ENCODE measurements around the gene PTPRM. TPM values are rescaled to one million over a fixed set of nuclear protein-coding genes. Genes with fewer than 3 reads are reported as not detected.

PTPRM gene
- total and polyA plus RNA-seq, 2 experiments from 2014 or later = 1.6 to 5.3 TPM

GRCh38 chr18:8029061-8029460, 461.9 kb downstream of the PTPRM start:
- TF ChIP-seq EZH2 (IDR thresholded peaks at IDR 0.05; ENCODE audit: low read depth, unreplicated experiment) (no peak), ETS1 (IDR thresholded peaks at IDR 0.05) (no peak), JUNB (IDR thresholded peaks at IDR 0.05; ENCODE audit: unreplicated experiment) (no peak)
- TF ChIP-seq, protein P1, sequence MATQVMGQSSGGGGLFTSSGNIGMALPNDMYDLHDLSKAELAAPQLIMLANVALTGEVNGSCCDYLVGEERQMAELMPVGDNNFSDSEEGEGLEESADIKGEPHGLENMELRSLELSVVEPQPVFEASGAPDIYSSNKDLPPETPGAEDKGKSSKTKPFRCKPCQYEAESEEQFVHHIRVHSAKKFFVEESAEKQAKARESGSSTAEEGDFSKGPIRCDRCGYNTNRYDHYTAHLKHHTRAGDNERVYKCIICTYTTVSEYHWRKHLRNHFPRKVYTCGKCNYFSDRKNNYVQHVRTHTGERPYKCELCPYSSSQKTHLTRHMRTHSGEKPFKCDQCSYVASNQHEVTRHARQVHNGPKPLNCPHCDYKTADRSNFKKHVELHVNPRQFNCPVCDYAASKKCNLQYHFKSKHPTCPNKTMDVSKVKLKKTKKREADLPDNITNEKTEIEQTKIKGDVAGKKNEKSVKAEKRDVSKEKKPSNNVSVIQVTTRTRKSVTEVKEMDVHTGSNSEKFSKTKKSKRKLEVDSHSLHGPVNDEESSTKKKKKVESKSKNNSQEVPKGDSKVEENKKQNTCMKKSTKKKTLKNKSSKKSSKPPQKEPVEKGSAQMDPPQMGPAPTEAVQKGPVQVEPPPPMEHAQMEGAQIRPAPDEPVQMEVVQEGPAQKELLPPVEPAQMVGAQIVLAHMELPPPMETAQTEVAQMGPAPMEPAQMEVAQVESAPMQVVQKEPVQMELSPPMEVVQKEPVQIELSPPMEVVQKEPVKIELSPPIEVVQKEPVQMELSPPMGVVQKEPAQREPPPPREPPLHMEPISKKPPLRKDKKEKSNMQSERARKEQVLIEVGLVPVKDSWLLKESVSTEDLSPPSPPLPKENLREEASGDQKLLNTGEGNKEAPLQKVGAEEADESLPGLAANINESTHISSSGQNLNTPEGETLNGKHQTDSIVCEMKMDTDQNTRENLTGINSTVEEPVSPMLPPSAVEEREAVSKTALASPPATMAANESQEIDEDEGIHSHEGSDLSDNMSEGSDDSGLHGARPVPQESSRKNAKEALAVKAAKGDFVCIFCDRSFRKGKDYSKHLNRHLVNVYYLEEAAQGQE (IDR thresholded peaks at IDR 0.05; ENCODE audit: unreplicated experiment) = no peak
- TF ChIP-seq, protein P2, sequence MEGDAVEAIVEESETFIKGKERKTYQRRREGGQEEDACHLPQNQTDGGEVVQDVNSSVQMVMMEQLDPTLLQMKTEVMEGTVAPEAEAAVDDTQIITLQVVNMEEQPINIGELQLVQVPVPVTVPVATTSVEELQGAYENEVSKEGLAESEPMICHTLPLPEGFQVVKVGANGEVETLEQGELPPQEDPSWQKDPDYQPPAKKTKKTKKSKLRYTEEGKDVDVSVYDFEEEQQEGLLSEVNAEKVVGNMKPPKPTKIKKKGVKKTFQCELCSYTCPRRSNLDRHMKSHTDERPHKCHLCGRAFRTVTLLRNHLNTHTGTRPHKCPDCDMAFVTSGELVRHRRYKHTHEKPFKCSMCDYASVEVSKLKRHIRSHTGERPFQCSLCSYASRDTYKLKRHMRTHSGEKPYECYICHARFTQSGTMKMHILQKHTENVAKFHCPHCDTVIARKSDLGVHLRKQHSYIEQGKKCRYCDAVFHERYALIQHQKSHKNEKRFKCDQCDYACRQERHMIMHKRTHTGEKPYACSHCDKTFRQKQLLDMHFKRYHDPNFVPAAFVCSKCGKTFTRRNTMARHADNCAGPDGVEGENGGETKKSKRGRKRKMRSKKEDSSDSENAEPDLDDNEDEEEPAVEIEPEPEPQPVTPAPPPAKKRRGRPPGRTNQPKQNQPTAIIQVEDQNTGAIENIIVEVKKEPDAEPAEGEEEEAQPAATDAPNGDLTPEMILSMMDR (conservative IDR thresholded peaks at IDR 0.05; ENCODE audit: low read depth in 2 of 2) = no peak
- Histone ChIP-seq H3K4me2 (no peak overlapping the region), H3K27me3 (ENCODE audit: insufficient read depth) (no peaks in the 10 kb centered on the region), H2AFZ (no peak overlapping the region), H3K4me1 (ENCODE audit: insufficient read depth) (peaks cover 5% of the 10 kb centered on the region), H3F3A (replicated peaks; ENCODE audit: low read depth) (no peaks in the 10 kb centered on the region), H3K9me2 (ENCODE audit: insufficient read depth) (no peaks in the 10 kb centered on the region), H3K36me3 (ENCODE audit: insufficient read depth) (no peaks in the 10 kb centered on the region), H3K79me2 (replicated peaks; ENCODE audit: insufficient read depth) (no peaks in the 10 kb centered on the region), H4K20me1 (replicated peaks; ENCODE audit: insufficient read depth) (no peaks in the 10 kb centered on the region), H3K4me3 (no peak overlapping the region), H3K27ac (ENCODE audit: low read depth) (no peak overlapping the region)
- no peaks in the 10 kb centered on the region for H3K9me3 Mint-ChIP-seq
- H3K4me3 Mint-ChIP-seq = peak overlapping the region; percentile 0; the same call in 1 of the 3 replicates
- DNase-seq (ENCODE audit: low spot score) = peak; percentile 57
- peaks cover 1% of the 10 kb centered on the region for H3K27me3 Mint-ChIP-seq (ENCODE audit: insufficient read depth, low read depth, poor library complexity)
- H3K36me3 Mint-ChIP-seq (ENCODE audit: low read depth) = no peaks in the 10 kb centered on the region
- peak; percentile 74 for ATAC-seq
- H3K4me1 Mint-ChIP-seq = peaks cover 16% of the 10 kb centered on the region
- no peak overlapping the region for H3K27ac Mint-ChIP-seq

- no peaks in the 10 kb centered on the region for H3K36me3 ChIP-seq (ENCODE audit: insufficient read depth)
- no peak for DNase-seq (ENCODE audit: low spot score)
- H3K79me2 ChIP-seq (replicated peaks; ENCODE audit: insufficient read depth) = no peaks in the 10 kb centered on the region
- H3K9me3 Mint-ChIP-seq = no peaks in the 10 kb centered on the region
- H3K4me2 ChIP-seq = no peak overlapping the region
- H2AFZ ChIP-seq = no peak overlapping the region
- H3K4me1 ChIP-seq (ENCODE audit: insufficient read depth) = peaks cover 5% of the 10 kb centered on the region
- H3K4me1 Mint-ChIP-seq = peaks cover 16% of the 10 kb centered on the region
- H3F3A ChIP-seq (replicated peaks; ENCODE audit: low read depth) = no peaks in the 10 kb centered on the region
- peaks cover 1% of the 10 kb centered on the region for H3K27me3 Mint-ChIP-seq (ENCODE audit: insufficient read depth, low read depth, poor library complexity)
- ATAC-seq = no peak
- no peaks in the 10 kb centered on the region for H3K36me3 Mint-ChIP-seq (ENCODE audit: low read depth)
- H4K20me1 ChIP-seq (replicated peaks; ENCODE audit: insufficient read depth) = no peaks in the 10 kb centered on the region
- no peaks in the 10 kb centered on the region for H3K9me2 ChIP-seq (ENCODE audit: insufficient read depth)
- no peak overlapping the region for H3K4me3 ChIP-seq
- H3K4me3 Mint-ChIP-seq = no peak overlapping the region
- no peak overlapping the region for H3K27ac ChIP-seq (ENCODE audit: low read depth)
- no peak overlapping the region for H3K27ac Mint-ChIP-seq
- TF ChIP-seq ETS1 (IDR thresholded peaks at IDR 0.05) (no peak), ZNF331 (CRISPR knock-in tag; IDR thresholded peaks at IDR 0.05; ENCODE audit: low read depth) (no peak), JUNB (IDR thresholded peaks at IDR 0.05; ENCODE audit: unreplicated experiment) (no peak), ZNF114 (CRISPR knock-in tag; IDR thresholded peaks at IDR 0.05) (no peak), POLR2AphosphoS5 (IDR thresholded peaks at IDR 0.05; ENCODE audit: low read depth) (no peak), EZH2 (IDR thresholded peaks at IDR 0.05; ENCODE audit: low read depth, unreplicated experiment) (no peak)
- no peaks in the 10 kb centered on the region for H3K27me3 ChIP-seq (ENCODE audit: insufficient read depth)
Observed at GRCh38 chr18:8029731-8030130, 462.6 kb downstream of the PTPRM start.
